Stimulated activated CD4-positive, alpha-beta T cell treated with anti-CD3 and anti-CD28 coated beads, TNF-alpha, amount 100 ng/mL, for 24 hours (primary cell): ENCODE data around the gene XYLT1.

Source experiments
- DNase-seq, 3 experiments: peaks; one replicate each; pipeline ENCODE4 v3.0.0-alpha.2; 2020; ENCODE audit warnings: low read depth in 3 of 3

XYLT1 gene

DNA sequence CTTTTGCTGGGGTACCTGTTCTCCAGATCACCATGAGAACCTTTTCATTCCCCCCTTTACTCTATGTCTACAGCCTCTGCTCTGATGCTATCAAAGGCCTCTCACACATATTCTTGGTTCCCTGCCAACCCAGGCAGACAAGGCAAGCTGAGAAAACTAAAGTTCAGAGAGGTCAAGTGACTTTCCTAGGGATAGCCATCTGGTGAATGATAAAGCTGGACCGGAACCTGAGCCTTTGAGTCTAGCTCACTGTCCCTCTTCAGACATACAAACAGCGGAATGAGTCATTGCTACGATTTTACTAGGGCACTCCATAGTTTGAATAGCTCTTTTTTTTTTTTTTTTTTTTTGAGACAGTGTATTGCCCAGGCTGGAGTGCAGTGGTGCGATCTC, 73.3 kb downstream of the XYLT1 start:
- DNase-seq, result no peak

DNA sequence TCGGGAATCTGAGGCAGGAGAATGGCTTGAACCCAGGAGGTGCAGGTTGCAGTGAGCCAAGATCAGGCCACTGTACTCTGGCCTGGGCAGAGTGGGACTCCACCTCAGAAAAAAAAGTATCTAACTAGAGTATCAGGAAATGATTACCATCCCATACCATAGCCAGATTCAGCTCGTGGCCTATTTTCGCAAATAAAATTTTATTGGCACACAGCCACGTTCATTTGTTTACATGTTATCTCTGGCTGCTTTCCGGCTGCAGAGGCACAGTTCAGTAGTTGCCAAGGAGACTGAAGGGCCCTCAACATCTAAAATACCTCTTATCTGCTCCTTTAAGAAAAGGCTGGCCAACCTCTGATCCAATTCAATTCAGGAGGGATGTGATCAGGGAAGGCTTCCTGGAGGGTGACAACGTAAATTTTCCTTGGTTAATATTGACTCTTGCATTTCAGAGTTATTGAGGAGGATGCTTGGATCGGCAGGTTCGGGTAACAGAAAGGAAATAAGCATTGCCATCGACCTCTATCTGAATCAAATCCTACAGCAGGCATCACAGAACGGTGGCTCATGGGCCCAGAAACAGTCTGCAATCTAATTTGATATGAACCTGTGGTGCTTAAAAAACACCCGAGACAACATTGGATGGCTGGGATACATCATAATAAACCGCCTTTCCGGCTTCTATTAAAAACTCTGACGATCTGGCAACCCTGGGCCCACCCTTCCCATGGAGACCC, 73.8 kb downstream of the XYLT1 start:
- DNase-seq, result no peak

DNA sequence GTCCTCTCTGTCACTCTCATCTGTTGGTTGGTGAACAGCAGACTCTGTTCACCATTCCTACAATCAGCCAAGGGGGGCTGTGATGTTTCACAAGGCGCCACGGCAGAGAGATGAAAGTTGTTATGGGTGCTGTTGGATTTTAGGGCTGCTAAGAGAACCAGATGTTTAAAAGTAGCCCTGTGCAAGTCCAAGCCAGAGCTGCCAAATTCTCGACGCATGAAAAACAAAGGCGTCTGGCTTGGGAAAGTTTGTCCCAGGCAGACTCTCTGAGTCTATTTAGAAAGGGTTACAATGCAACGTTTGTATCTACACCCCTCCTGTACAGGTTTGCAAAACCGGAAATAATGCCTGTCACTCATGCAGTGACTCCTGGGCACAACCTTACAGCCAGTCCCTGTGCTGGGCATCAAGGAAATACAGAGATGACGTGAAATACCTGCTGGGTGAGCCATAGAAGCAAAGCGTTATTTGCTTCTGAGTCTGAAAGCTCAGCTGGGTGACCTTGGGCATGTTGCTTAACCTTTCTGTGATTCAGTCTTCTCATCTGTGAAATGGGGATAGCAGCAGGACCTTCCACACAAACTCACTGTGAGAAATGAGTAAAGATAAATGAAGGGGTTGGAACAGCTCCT, 74.8 kb downstream of the XYLT1 start:
- DNase-seq, result no peak

DNA sequence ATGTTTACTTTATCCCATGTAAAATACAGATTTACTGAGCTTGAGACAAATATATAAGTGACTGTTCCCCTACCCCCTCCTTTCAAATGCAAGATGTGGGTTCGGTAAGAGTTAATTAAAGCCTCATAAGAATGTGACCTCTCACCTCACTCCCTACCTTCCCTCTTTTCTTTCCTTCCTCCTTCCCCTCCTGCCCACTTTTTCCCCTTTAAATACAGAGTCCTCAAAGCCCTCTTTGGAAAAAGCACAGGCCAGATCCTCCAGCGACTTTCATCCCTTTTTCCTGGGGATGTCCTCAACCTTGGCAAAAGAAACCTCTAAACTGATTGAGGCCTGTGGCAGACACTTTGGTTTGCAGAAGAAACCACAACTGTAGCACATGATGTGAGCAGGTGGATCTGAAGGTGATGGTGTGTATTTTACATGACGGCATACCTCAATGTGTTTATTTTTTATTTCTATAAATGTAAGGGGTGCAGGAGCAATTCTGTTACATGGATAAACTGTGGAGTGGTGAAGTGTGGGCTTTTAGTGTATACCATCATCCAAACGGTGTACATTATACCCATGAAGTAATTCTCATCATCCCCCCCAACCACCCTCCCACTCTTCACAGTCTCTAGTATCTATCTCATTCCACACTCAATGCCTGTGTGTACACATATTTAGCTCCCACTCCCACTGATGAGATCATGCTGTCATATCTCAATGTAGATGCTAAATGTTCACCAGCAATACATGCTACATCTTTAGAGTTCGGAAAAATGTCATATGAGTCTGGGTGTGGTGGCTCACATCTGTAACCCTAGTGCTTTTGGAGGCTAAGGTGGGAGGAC, 77.7 kb downstream of the XYLT1 start:
- no peak for DNase-seq

DNA sequence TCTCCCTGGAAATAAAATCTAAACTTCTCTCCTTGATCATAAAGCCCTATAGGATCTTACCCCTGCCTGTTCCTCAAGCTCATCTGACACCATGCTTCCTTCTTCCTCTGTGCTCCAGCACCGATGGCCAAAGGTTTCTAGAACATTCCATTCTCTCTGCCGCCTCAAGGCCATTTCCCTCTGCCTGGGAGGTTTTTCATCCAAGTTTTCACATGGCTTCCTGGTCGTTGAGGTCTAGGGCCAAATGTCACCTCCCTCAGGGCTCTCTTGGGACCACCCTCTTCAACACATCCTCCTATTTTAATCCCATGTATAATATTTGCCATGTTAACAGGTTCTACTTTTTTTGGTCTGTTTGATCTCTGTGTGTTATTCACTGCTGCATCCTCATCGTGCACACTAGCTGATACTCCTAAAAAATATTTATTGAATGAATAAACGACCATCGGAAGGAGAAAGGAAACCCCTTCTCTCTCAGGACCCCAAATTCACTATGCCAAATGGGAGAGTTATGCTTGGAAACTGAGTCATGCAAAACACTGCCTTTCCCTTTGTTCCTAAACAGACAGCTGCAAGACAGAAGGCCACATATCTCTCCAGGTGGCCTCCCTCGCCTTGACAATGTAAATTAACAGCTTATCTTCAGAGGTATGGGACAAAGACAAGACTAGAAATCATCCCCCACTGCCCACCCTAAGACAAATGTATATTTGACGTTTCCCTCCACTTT, 78.5 kb downstream of the XYLT1 start:
- DNase-seq, result no peak

DNA sequence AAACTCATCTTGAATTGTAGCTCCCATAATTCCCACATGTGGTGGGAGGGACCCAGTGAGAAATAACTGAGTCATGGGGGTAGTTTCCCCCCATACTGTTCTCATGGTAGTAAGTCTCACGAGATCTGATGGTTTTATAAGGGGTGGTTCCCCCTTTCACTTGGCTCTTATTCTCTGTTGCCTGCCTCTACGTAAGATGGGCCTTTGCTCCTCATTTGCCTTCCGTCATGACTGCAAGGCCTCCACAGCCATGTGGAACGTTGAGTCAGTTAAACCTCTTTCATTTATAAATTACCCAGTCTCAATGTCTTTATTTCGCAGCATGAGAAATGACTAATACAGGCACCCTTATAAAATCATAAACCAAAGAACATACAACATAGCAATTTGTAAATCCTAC, 79.0 kb downstream of the XYLT1 start:
- no peak for DNase-seq

DNA sequence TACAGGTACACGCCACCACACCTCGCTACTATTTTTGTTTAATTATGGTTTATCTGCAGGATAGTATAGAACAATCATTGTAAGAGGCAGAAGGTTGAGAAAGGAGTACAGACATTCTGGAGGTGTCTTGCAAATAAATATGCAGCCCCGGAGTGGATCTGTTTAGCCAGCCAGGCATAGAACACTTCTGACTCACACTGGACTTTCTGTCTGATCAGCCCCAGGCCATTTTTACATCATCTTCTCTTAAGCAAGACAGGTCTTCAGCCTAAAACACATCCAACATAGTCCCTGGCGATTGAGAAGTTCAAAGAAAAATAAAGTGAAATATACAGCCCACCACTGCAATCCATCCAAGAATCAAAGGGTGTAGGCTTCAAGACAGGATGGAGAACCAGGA, 81.4 kb downstream of the XYLT1 start:
- DNase-seq, result no peak

DNA sequence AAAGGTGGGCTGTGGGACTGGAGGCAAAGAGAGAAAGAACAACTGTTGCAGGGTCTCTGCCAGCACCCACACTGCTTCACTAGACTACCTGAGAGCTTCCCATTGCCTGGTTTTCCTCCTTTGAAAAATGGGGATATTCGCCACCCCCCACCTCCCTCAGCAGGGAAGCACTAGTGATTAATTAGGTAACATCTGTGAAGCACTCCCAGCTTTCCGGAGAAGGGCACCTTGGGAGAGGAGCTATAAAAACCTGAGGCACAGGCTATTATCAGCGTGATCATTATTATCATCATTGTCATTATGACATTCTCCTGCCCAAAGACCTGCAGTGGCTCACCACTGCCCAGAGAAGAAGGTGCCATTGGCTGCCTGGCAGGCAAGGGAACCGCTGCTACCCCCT, 83.5 kb downstream of the XYLT1 start:
- no peak for DNase-seq

DNA sequence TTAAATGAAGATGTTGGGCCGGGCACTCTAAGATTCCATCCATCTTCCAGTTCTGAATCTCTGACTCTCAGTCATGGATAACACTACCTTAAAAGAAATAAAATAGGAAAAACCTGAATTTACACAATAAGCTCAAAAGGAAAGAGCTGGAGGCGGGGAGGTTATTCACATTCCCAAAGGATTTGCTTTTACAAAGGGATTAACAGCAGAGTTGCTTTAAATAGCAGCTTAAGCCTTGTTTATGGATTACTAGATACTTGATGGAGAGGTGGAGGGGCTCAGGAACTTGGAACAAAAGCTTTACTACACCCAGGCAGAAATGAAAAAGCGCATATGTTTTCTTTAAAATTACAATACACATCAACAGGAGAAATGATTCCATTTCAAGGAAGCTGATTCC, 84.5 kb downstream of the XYLT1 start:
- DNase-seq, result no peak

DNA sequence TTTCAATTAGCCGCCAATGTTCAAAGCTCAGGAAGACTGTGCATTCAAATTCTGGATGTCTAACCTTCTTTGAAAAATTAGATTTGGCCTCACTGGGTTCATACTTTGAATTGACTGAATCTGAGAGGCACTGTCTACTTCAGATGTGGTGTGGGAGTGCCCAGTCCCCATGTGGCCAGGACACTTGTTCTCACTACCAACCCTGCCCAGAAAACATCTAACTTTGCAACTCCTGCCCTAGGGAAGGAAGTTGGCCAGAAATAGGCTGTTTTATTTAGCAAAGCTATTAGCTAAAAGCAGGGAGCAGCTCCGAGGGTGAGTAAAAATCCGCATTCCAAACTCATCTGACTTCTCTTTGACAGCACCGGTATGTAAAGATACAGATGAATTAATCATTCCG, 86.3 kb downstream of the XYLT1 start:
- no peak for DNase-seq

DNA sequence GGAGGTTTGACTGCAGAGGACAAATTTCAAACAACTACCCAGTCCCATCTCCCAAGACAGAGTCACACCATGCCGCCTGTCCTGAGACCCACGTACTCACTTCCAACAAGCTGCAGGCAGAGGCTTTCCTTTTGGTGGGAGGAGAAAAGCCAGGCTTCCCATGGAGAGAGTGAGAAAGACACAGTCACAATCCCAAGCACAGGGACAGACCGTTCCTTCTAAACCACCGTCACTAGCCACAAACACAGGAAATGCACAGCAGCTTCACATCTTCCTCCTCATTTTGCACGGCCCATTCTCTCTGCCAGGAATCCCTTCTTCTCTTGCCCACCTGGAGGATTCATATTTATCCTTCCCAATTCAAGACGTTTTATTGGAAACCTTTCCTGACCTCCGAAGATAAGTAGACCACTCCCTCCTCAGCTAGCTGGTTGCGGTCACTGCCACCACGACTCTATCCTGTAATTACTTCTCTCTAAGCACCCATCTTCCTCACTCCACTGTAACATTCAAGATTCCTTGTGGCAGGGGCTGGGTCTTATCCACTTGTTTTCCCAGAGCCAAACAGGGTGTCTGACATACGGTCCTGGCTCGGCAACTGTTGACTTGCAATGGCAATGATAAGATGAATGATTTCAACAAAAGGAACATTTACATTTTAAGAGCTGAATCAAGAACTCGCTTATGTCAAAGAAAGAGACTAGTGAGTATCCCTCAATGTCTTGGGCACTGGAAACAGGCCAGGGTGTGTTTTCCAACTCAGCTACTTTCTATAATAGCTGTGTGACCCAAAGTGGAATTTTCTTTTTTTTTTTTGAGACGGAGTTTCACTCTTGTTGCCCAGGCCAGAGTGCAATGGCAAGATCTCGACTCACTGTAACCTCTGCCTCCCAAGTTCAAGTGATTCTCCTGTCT, 87.6 kb downstream of the XYLT1 start:
- DNase-seq, result no peak

DNA sequence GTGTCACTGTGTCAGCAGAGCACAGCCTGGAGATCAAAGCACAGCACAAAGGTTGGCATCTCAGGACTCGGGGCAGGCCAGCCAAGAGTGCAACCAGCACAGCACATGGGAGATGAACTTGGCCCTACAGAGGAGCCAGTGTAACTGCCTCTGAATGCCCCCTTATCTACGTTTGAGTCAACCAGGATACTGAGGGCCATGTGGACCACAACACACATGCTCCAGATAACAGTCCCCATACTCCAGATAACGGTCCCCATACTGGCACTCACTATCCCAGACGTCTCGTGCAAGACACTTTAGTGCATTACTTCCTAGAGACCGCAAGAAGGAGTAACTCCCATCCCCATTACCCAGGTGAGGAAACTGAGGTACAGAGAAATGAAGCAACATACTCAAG, 88.2 kb downstream of the XYLT1 start:
- DNase-seq, result no peak

DNA sequence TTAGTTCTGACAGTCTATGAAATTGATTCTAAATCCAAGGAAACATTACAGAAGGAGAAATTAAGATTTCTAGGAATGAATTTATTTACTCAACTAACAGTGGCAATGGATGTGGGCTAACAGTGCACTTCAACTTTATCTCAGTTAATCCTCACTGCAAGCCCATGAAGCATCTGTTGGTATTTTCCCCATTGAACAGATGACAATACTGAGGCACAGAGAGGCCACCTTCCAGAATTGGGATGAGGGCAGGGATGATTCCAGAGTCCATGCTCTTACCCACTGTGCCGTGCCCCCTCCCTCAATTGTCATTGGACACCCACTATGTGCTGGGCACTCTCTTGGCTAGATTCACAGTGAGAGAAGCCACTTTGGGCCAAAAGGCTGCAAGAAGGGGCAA, 89.0 kb downstream of the XYLT1 start:
- no peak for DNase-seq

DNA sequence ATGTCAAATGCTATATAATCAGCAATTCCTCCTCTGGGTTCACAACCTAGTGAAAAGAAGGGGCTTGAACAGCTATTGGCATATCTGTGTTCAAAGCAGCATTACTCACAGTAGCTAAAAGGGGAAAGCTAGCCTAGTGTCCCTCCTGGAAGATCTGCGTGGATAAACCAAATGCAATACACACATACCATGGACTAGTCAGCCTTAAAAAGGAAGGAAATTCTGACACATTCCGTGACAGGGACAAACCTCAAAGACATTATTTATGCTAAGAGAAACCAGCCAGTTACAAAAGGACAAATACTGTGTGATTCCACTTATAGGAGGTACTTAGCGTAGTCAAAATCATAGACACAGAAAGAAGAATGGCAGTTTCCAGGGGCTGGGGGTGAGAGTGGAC, 90.1 kb downstream of the XYLT1 start:
- DNase-seq, result no peak

DNA sequence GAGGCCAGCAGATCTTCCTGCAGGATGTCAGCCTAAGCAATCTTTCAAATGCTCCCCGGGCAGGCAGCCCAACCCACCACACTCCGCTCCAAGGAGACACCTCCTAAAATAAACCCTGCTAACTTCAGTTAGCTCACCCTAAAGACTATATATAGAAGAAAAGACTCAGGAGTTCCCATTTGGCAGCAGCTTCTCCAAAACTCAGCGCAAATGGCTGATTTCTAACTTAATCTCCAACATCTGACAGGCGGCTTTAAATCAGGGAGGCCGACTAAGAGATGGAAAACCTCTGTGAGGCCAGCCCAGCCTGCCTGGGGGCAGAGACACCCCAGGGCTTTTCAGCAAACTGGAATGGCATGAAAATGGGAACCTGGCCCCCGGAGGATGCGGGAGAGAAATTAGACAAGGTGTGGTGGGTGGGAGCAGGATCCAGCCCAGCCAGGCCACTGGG, 91.6 kb downstream of the XYLT1 start:
- DNase-seq, result no peak

DNA sequence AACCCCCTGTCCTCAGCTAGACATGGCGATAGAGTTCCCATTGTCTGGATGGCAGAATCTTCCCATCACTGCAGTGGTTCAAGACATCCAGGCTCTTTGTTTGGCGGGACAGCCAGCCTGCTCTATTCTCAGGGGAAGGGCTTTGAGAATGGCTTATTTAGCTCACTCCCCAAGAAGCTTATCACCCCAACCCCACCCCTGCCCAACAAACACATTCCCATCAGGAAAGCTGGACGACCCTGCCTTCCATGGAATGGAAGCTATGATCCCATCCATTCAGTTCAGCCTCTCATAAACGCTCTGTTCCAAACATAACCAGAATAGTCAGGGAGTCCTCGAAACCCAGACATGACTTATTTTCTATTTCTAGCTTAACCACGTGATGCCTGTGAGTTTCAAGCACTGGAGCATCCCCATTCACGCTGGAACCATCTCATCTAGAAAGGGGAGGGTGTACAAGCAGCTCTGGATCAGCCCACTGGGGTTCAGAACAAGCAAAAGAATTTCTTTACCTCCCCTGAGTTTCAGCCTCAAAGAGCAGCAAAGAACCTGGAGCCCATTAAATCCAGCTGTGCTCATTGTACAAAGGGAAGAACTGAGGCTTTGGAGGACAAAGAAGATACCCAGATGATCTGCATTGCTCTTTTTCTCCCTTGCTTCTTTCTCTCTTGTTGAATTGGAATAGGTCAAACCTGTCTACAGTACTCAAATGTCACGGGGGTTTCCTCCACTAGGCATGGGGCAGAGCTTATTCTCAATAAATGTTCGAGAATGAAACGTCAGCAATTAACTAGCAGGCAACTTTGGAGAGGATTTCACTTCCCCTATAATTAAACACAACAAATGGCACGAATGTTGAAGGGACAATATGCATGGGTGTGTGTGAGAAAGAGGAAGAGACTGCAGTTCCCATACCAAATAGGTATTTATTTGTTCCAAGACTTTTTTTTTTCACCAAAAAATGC, 93.1 kb downstream of the XYLT1 start:
- DNase-seq, result no peak

DNA sequence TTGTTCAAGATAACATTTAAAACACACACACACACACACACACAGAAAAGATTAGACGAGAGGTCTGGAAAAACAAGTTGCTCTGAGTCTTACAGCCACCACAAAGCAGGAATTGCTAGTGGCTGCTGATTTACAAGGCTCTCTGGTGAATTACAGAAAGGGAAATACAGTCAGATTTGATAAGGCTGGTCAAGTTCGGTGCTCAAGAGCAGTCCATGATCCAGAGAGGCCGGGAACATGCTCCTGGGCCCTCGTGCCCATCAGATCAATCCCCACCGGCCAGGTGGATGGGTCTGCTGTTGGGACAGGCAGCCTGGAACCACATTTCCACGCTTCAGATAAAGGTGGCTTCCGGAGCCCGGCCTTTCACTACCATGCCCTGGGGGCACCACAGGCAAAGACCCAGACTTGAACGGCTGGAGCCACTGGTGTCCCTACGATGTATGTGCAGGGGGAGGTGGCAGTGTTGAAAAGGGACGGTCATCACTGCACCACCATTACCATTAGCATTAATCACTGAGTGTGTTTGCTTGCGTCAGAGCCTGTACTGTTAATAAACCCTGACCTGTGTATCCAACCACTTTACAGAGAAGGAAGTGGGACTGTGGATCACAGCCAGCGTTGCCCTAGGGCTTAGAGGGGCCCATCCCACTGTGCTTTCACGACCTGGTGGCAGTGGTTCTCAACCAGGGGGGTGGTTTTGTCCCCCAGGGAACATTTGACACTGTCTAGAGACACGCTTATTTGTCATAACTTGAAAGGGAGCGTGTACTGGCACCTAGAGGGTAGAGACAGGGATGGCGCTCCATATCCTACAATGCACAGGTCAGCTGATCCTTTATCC, 95.1 kb downstream of the XYLT1 start:
- DNase-seq, result no peak

DNA sequence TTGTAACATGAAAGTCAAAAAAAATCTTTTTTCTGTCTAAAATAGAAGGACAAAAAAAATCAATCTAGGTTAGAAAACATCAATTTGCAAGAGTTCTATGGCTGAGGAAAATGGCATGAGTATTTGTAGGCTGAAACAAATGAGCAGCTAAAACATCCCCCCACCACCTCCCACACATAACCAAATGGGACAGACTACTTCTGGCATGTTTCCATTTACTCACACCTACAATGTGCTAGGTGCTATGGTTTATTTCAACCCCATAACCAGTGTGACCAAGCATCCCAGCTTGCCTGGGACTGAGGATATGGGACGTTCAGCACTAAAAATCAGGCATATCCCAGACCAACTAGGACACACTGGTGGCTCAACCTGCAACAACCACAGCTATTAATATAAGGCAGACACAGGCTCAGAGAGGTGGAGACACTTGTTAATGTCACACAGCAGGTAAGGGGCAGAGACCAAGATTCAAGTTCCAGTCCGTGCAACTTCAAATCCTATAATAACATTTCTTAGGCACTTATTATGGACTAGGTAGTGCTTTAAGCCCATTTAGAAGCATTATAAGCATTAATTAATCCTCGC, 96.0 kb downstream of the XYLT1 start:
- no peak for DNase-seq

DNA sequence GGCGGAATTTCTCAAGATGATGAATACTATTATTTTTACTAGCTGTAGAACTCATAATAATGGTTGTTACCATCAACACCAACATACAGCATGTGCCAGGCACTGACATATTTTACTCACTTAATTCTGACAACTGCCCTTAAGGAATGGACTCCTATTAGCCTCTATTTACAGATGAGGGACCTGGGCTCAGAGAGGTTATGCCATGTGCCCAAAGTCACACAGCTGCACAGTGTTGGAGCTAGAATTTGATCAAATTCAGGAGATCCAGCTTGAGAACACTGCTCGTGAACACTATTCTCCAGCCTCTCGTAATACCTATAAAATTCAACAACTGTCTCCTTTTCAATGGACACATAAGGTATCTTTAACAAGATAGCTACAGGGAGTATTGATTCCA, 97.2 kb downstream of the XYLT1 start:
- DNase-seq, result no peak
